ENCODE measurements around the gene IARS1. TPM values are rescaled to one million over a fixed set of nuclear protein-coding genes. Genes with fewer than 3 reads are reported as not detected.

IARS1 gene
- polyA plus RNA-seq, 1 donor from 2014 or later = 48.2 TPM

- Mint-ChIP-seq H3K4me1 (peaks cover 12 to 22% (median 14%) of the 10 kb centered on the region in 3 donors), H3K9me3 (no peaks in the 10 kb centered on the region), H3K27ac (no peak overlapping the region), H3K4me3 (no peak overlapping the region), H3K27me3 (no peaks in the 10 kb centered on the region), H3K36me3 (peaks cover 6% of the 10 kb centered on the region)
These were observed 19.6 kb upstream of the IARS1 start for GRCh38 chr9:92312887-92313623.

DNA sequence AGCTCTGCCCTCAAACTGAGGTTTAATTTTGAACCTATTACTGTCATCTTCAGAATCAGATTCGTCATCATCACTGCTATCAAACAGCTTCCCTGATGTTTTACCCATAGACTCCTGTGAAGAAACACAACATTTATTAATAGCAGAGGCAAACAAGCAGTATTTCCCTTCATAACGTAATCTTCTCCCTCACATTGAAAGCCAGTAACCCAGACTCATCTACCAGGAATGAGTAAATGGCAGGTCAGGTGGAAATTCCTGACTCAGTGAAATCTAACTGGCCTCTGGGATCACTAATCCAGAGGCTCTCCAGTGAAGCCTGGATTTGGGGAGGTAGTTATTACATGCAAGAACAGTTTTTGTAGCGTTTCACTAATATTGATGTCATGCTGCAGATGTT is 17.1 kb upstream of the IARS1 start:
- no peak overlapping the region for H3K4me3 Mint-ChIP-seq
- H3K27ac Mint-ChIP-seq = no peak overlapping the region
- H3K9me3 Mint-ChIP-seq = no peaks in the 10 kb centered on the region
- no peaks in the 10 kb centered on the region for H3K27me3 Mint-ChIP-seq
- peaks cover 12 to 22% (median 14%) of the 10 kb centered on the region in 3 donors for H3K4me1 Mint-ChIP-seq
- peaks cover 4% of the 10 kb centered on the region for H3K36me3 Mint-ChIP-seq

DNA sequence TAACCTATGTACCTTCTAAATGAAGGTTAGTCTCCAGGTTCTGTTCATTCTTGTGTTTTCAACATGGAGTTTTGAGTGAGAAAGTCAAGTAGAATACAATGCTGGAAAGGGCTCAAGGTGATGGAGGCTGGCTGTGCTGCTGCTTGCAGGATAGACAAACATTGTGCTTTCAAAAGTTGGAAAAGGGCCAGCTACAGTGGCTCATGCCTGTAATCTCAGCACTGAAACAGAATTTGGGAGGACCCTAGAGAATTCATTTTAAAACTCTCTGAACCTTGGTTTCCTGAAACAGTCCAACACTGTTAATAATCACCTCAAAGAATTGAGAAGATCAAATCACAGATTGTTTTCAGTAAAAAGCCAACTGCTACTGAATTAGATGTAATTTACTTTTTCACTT is 15.4 kb upstream of the IARS1 start:
- no peak overlapping the region for H3K4me3 Mint-ChIP-seq
- no peaks in the 10 kb centered on the region for H3K27me3 Mint-ChIP-seq
- peaks cover 4% of the 10 kb centered on the region for H3K36me3 Mint-ChIP-seq
- peaks cover 9 to 19% (median 12%) of the 10 kb centered on the region in 3 donors for H3K4me1 Mint-ChIP-seq
- H3K27ac Mint-ChIP-seq = peak overlapping the region in 1 of 3 donors; percentile 16
- no peaks in the 10 kb centered on the region for H3K9me3 Mint-ChIP-seq

DNA sequence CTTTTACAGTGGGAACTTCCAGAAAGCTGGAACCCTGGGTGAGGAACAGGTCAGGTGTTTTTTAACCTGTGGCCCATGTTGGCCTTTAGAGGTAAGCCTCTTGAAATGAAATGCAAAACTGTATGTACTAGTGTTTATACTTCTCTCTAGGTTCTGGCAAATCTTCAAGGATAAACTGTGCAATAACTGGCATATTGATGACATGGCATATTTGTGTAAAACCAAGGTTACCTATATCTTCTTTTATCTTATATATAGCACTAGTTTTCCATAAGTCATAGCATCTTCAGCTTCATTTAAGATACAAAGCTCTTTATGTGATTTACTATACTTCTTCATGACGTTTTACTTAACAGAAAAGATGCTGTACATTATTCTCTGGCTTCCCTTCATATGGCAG is 7.4 kb upstream of the IARS1 start:
- Mint-ChIP-seq H3K36me3 (peaks cover 4% of the 10 kb centered on the region), H3K4me1 (peaks cover 13 to 19% (median 19%) of the 10 kb centered on the region in 3 donors), H3K27ac (no peak overlapping the region), H3K4me3 (no peak overlapping the region), H3K27me3 (no peaks in the 10 kb centered on the region), H3K9me3 (no peaks in the 10 kb centered on the region)

DNA sequence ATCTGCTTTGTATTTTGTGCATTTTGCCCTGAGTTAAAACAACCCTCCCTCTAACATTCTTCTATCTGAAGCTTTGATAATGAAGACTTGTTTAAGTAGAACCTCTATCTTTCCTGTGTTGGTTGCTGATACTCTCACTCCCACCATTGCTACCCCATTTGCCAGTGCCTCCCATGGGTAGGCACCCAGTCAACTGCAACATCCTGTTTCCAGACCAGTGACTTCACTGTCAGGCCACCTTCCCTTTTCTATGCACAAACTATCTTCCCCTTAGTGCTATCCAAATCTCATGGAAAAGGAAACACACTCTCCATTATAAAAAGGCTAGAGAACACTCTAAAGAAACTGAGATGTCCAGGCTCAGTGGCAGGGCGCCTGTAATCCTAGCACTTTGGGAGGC is 5.6 kb upstream of the IARS1 start:
- no peaks in the 10 kb centered on the region for H3K9me3 Mint-ChIP-seq

GRCh38 chr9:92298036-92298435 is 4.5 kb upstream of the IARS1 start:
- H3K27me3 Mint-ChIP-seq = no peaks in the 10 kb centered on the region
- peaks cover 4% of the 10 kb centered on the region for H3K36me3 Mint-ChIP-seq
- H3K9me3 Mint-ChIP-seq = no peaks in the 10 kb centered on the region
- H3K4me3 Mint-ChIP-seq = peak overlapping the region in 1 of 4 donors; percentile 58
- peaks cover 28 to 37% (median 34%) of the 10 kb centered on the region in 3 donors for H3K4me1 Mint-ChIP-seq
- H3K27ac Mint-ChIP-seq = peak overlapping the region; percentile 43 to 73 (median 59)

More for the DNA sequence above, 5.6 kb upstream of the IARS1 start:
- peaks cover 4% of the 10 kb centered on the region for H3K36me3 Mint-ChIP-seq
- peak overlapping the region in 2 of 3 donors; percentile 52 to 83 for H3K27ac Mint-ChIP-seq
- H3K27me3 Mint-ChIP-seq = no peaks in the 10 kb centered on the region
- H3K4me3 Mint-ChIP-seq = peak overlapping the region in 3 of 4 donors; percentile 11 to 87 (median 24)
- H3K4me1 Mint-ChIP-seq = peaks cover 19 to 32% (median 27%) of the 10 kb centered on the region in 3 donors

DNA sequence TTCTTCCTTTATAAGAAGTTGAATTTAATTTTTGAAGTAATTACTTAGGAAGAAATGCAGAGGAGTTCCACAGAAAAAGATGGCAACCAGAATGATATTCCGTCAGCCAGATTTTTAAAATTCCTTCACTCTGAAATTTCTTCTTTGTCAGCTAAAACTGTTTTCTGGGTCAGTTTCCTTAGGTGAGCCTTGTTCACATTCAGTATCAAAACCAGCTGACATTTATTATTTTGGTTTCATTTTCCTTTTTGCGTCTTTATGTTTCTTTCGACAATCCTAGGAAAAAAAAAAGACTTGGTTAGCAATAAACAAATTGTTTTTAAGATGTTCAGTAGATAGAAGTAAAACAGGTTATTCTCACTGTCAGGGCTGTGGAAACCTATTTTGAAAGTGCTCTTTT is 4.1 kb upstream of the IARS1 start:
- Mint-ChIP-seq H3K27ac (peak overlapping the region; percentile 4 to 59 (median 43)), H3K36me3 (peaks cover 4% of the 10 kb centered on the region), H3K9me3 (no peaks in the 10 kb centered on the region), H3K27me3 (no peaks in the 10 kb centered on the region), H3K4me1 (peaks cover 33 to 42% (median 38%) of the 10 kb centered on the region in 3 donors), H3K4me3 (peak overlapping the region in 2 of 4 donors; percentile 58 to 65)

- H3K4me1 Mint-ChIP-seq = peaks cover 41 to 52% (median 49%) of the 10 kb centered on the region in 3 donors
- peaks cover 6% of the 10 kb centered on the region for H3K36me3 Mint-ChIP-seq
- H3K27ac Mint-ChIP-seq = peak overlapping the region in 1 of 3 donors; percentile 93
- no peaks in the 10 kb centered on the region for H3K9me3 Mint-ChIP-seq
- peak overlapping the region in 2 of 4 donors; percentile 28 to 77 for H3K4me3 Mint-ChIP-seq
- H3K27me3 Mint-ChIP-seq = no peaks in the 10 kb centered on the region
These were observed 2.3 kb upstream of the IARS1 start for GRCh38 chr9:92295827-92296258.

GRCh38 chr9:92295240-92295790 is 1.8 kb upstream of the IARS1 start:
- Mint-ChIP-seq H3K27ac (peak overlapping the region in 1 of 3 donors; percentile 93), H3K36me3 (peaks cover 10% of the 10 kb centered on the region), H3K4me3 (peak overlapping the region in 3 of 4 donors; percentile 12 to 77 (median 28)), H3K27me3 (no peaks in the 10 kb centered on the region), H3K9me3 (no peaks in the 10 kb centered on the region), H3K4me1 (peaks cover 42 to 53% (median 52%) of the 10 kb centered on the region in 3 donors)

- Mint-ChIP-seq H3K9me3 (no peaks in the 10 kb centered on the region), H3K36me3 (peaks cover 13% of the 10 kb centered on the region), H3K4me1 (peaks cover 48 to 52% (median 50%) of the 10 kb centered on the region in 3 donors), H3K27me3 (no peaks in the 10 kb centered on the region), H3K4me3 (peak overlapping the region; percentile 96 to 99 (median 99)), H3K27ac (peak overlapping the region; percentile 93 to 99 (median 98))
These were observed 790 bp upstream of the IARS1 start for GRCh38 chr9:92294297-92294676.

GRCh38 chr9:92293075-92293354 is 482 bp downstream of the IARS1 start:
- H3K4me1 Mint-ChIP-seq = peaks cover 41 to 47% (median 43%) of the 10 kb centered on the region in 3 donors

GRCh38 chr9:92292338-92293074 is 991 bp downstream of the IARS1 start:
- peak overlapping the region; percentile 93 to 99 (median 98) for H3K27ac Mint-ChIP-seq
- H3K4me1 Mint-ChIP-seq = peaks cover 40 to 42% (median 40%) of the 10 kb centered on the region in 3 donors
- peak overlapping the region; percentile 96 to 99 (median 99) for H3K4me3 Mint-ChIP-seq
- H3K9me3 Mint-ChIP-seq = no peaks in the 10 kb centered on the region
- H3K36me3 Mint-ChIP-seq = peaks cover 11% of the 10 kb centered on the region
- H3K27me3 Mint-ChIP-seq = no peaks in the 10 kb centered on the region

More at GRCh38 chr9:92293075-92293354, 482 bp downstream of the IARS1 start:
- H3K27ac Mint-ChIP-seq = peak overlapping the region; percentile 93 to 99 (median 98)
- H3K9me3 Mint-ChIP-seq = no peaks in the 10 kb centered on the region
- peak overlapping the region; percentile 96 to 99 (median 99) for H3K4me3 Mint-ChIP-seq
- peaks cover 11% of the 10 kb centered on the region for H3K36me3 Mint-ChIP-seq
- no peaks in the 10 kb centered on the region for H3K27me3 Mint-ChIP-seq

DNA sequence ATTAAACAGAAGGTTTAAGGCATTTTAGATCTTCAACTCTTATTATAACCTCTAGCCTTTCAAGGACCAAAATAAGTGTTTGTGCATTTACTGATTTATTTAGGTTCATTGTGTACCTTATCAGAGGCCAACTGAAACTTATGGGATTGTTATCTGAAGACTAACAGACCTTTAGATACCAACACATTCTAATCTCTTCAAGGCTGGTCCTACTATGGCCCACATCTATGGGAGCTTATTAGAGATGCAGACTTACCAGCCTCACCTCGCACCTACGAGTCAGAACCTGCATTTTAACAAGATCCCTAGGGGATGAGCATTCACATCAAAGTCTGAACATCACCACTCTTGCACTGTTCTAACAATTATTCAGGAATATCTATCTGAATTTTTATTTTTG is 1.9 kb downstream of the IARS1 start:
- no peaks in the 10 kb centered on the region for H3K27me3 Mint-ChIP-seq
- peak overlapping the region in 1 of 3 donors; percentile 62 for H3K27ac Mint-ChIP-seq
- H3K4me3 Mint-ChIP-seq = peak overlapping the region in 1 of 4 donors; percentile 89
- H3K9me3 Mint-ChIP-seq = no peaks in the 10 kb centered on the region
- H3K36me3 Mint-ChIP-seq = peaks cover 11% of the 10 kb centered on the region
- H3K4me1 Mint-ChIP-seq = peaks cover 36 to 39% (median 38%) of the 10 kb centered on the region in 3 donors

GRCh38 chr9:92290785-92291429 is 2.6 kb downstream of the IARS1 start:
- Mint-ChIP-seq H3K9me3 (no peaks in the 10 kb centered on the region), H3K27ac (peak overlapping the region in 1 of 3 donors; percentile 62), H3K27me3 (no peaks in the 10 kb centered on the region), H3K4me3 (peak overlapping the region in 3 of 4 donors; percentile 39 to 89 (median 50)), H3K36me3 (peaks cover 9% of the 10 kb centered on the region), H3K4me1 (peaks cover 36 to 39% (median 38%) of the 10 kb centered on the region in 3 donors)

Measured in IgD-negative memory B cell (primary cell).